Uterus (tissue), 2 donors: ENCODE results near the gene MAL.

Source experiments
- POLR2A ChIP-seq, 2 donors: fragments of 450-650 bp; IDR thresholded peaks; one replicate each; pipeline ENCODE4 v1.6.1; 2016; ENCODE audit warnings: antibody characterized with exemption in 2 of 2, mild to moderate bottlenecking in 1 of 2, moderate library complexity in 1 of 2
- TF ChIP-seq, protein P1 (sequence below), 4 experiments: fragments of 200-600 bp in 2 of 4; fragments of 450-650 bp in 2 of 4; sonication (generic) in 2 of 4; IDR thresholded peaks; one replicate each; pipeline ENCODE4 v1.5.1; 2016 to 2019; ENCODE audit warnings: antibody characterized with exemption in 4 of 4, mild to moderate bottlenecking in 2 of 4, moderate library complexity in 1 of 4

- TF ChIP-seq, protein P1, sequence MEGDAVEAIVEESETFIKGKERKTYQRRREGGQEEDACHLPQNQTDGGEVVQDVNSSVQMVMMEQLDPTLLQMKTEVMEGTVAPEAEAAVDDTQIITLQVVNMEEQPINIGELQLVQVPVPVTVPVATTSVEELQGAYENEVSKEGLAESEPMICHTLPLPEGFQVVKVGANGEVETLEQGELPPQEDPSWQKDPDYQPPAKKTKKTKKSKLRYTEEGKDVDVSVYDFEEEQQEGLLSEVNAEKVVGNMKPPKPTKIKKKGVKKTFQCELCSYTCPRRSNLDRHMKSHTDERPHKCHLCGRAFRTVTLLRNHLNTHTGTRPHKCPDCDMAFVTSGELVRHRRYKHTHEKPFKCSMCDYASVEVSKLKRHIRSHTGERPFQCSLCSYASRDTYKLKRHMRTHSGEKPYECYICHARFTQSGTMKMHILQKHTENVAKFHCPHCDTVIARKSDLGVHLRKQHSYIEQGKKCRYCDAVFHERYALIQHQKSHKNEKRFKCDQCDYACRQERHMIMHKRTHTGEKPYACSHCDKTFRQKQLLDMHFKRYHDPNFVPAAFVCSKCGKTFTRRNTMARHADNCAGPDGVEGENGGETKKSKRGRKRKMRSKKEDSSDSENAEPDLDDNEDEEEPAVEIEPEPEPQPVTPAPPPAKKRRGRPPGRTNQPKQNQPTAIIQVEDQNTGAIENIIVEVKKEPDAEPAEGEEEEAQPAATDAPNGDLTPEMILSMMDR (IDR thresholded peaks at IDR 0.05): peak; percentile 37 to 61 (median 54)
- no peak for TF ChIP-seq POLR2A (IDR thresholded peaks at IDR 0.05)
These were observed 51.4 kb downstream of the MAL start for GRCh38 chr2:95076705-95077529.
